ENCODE measurements around the gene GINM1. TPM values are rescaled to one million over a fixed set of nuclear protein-coding genes. Genes with fewer than 3 reads are reported as not detected.

Gene GINM1
- total and polyA plus RNA-seq, 2 donors (not counting 3 experiments of a cell fraction or from before 2014, with no cell fraction given), result 14.6 to 38.0 TPM

GRCh38 chr6:149566410-149567193 lies 427 bp downstream of the GINM1 start:
- CTCF ChIA-PET, result interaction anchor here (0.6 to 1.9 kb wide), 7 partner anchors 9 to 1840 kb away, joined by 3 to 13 read pairs (median 5); partner anchors contain the start of genes LATS1 and PPIL4
- DNase-seq (ENCODE audit: low read depth, low spot score) (peak; percentile 68), FAIRE-seq (peak; percentile 54)
- dilution Hi-C loops (cut with MboI; ENCODE audit: extremely low pct_ligation_motif_present, low sequenced_read_pairs), result no loop called here
- H4K20me1 ChIP-seq (replicated peaks; ENCODE audit: control insufficient read depth, extremely low read depth, insufficient read depth, low read length), result no peaks in the 10 kb centered on the region
- H3K4me1 ChIP-seq (ENCODE audit: control insufficient read depth, extremely low read depth, insufficient read depth, low read length), result peaks cover 16% of the 10 kb centered on the region
- H3K79me2 ChIP-seq (ENCODE audit: control insufficient read depth, insufficient read depth, low read length), result peaks cover 19% of the 10 kb centered on the region
- peak overlapping the region; percentile 67 for H2AFZ ChIP-seq (ENCODE audit: low read depth, low read length)
- peak overlapping the region; percentile 82 for H3K27ac ChIP-seq (ENCODE audit: insufficient read depth, low read depth, low read length)
- H3K9ac ChIP-seq (replicated peaks; ENCODE audit: extremely low read depth, insufficient read depth, low read length), result peak overlapping the region; percentile 87
- no peaks in the 10 kb centered on the region for H3K36me3 ChIP-seq (ENCODE audit: control insufficient read depth in 2 of 2, extremely low read depth in 1 of 2, insufficient read depth in 2 of 2, low read length in 2 of 2)
- H3K4me3 ChIP-seq (replicated peaks in 1 of 3; ENCODE audit: insufficient read depth in 1 of 3, low read depth in 1 of 3, low read length in 3 of 3), result peak overlapping the region; percentile 69 to 93 (median 75)
- TSS peak; percentile 78 for BruUV-seq (replicated peaks)
- H3K9me1 ChIP-seq (replicated peaks; ENCODE audit: control insufficient read depth, extremely low read depth, insufficient read depth, low read length), result no peaks in the 10 kb centered on the region
- H3K9me3 ChIP-seq (replicated peaks; ENCODE audit: control insufficient read depth, insufficient read depth, low read length), result no peaks in the 10 kb centered on the region
- H3K4me2 ChIP-seq (ENCODE audit: insufficient read depth, low read length), result peak overlapping the region; percentile 36
- TF ChIP-seq FOS (IDR thresholded peaks at IDR 0.05; ENCODE audit: borderline replicate concordance, insufficient read depth, low read length) (no peak), MYC (IDR thresholded peaks at IDR 0.05; ENCODE audit: low read depth, low read length) (no peak), MAX (IDR thresholded peaks at IDR 0.05; ENCODE audit: insufficient read depth, insufficient read length) (no peak), EZH2 (IDR thresholded peaks at IDR 0.05; ENCODE audit: borderline replicate concordance, low read depth, low read length, severe bottlenecking) (no peak), POLR2A (IDR thresholded peaks at IDR 0.05; ENCODE audit: low read depth, low read length) (no peak), CTCF (IDR thresholded peaks at IDR 0.05; ENCODE audit: extremely low read depth in 1 of 2, insufficient read depth in 1 of 2, low read depth in 1 of 2, low read length in 2 of 2) (no peak)
- POLR2A ChIA-PET, result interaction anchor here (0.6 to 1.2 kb wide), 2 partner anchors 17 to 186 kb away, joined by 3 to 4 read pairs; no protein-coding TSS in a partner anchor
- no peaks in the 10 kb centered on the region for H3K27me3 ChIP-seq (ENCODE audit: control insufficient read depth in 2 of 2, insufficient read depth in 2 of 2, low read length in 2 of 2)
- intact Hi-C loops (cut with micrococcal nuclease), result loop anchor here (1.0 to 5.0 kb wide), 6 partner anchors 20 to 503 kb away; partner anchors contain the start of genes KATNA1, LATS1, LRP11 and PPIL4
